ENCODE results near the gene RGS9BP. TPM values are rescaled to one million over a fixed set of nuclear protein-coding genes. Genes with fewer than 3 reads are reported as not detected.

Gene RGS9BP
- total RNA-seq, 1 experiment from 2014 or later: 0.13 TPM

DNA sequence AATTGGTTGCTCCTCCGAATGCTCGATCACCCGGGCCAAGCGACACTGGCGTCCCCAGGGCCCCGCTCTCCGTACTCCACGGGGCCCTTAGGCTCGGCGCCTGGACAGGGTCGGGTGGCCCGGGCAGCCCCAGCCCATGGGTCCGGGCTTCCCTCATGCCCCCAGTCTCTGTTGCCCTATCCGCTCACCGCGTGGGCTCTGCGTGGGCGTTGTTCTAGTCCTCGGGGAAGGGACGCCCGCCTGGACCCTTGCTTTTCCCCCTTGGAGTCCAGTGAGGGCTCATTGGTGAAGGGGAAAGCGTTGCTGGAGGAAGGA, 45.2 kb downstream of the RGS9BP start:
- Histone ChIP-seq H3K27me3 (ENCODE audit: insufficient read depth, low read length) (no peaks in the 10 kb centered on the region), H2AK5ac (ENCODE audit: insufficient read length, low read length) (no peak overlapping the region), H3K79me2 (ENCODE audit: insufficient read depth, low read length) (no peaks in the 10 kb centered on the region), H3K18ac (ENCODE audit: insufficient read length, low read depth, low read length) (no peak overlapping the region), H2BK5ac (ENCODE audit: insufficient read length, low read length) (no peak overlapping the region), H4K8ac (replicated peaks; ENCODE audit: insufficient read length, low read depth, low read length) (no peak overlapping the region), H3K23ac (ENCODE audit: insufficient read length, low read depth, low read length) (no peak overlapping the region), H4K5ac (ENCODE audit: insufficient read length, low read depth, low read length) (no peak overlapping the region), H3K9me3 (ENCODE audit: control insufficient read depth, low read depth, low read length) (no peaks in the 10 kb centered on the region), H3K14ac (ENCODE audit: insufficient read depth, low read length) (no peak overlapping the region), H3K23me2 (ENCODE audit: insufficient read length, low read depth, low read length, poor library complexity, severe bottlenecking) (no peaks in the 10 kb centered on the region), H3K4ac (ENCODE audit: low read depth, low read length) (no peak overlapping the region), H4K91ac (ENCODE audit: insufficient read length, low read depth, low read length) (no peak overlapping the region), H2AFZ (ENCODE audit: low read length) (no peak overlapping the region), H4K20me1 (ENCODE audit: control insufficient read depth, insufficient read depth, insufficient read length) (no peaks in the 10 kb centered on the region), H3T11ph (ENCODE audit: low read length) (no peak overlapping the region), H3K9ac (ENCODE audit: extremely low read depth, insufficient read length, low read length) (no peak overlapping the region), H3K27ac (ENCODE audit: insufficient read length, low read depth, low read length) (no peak overlapping the region), H2BK120ac (ENCODE audit: low read depth, low read length, poor library complexity, severe bottlenecking) (no peak overlapping the region), H3K56ac (ENCODE audit: insufficient read length, low read depth, low read length) (no peak overlapping the region), H3K4me2 (ENCODE audit: insufficient read depth, insufficient read length, low read length) (no peak overlapping the region), H2BK15ac (ENCODE audit: low read depth, low read length) (no peak overlapping the region), H2BK12ac (ENCODE audit: insufficient read length, low read depth, low read length) (no peak overlapping the region), H2BK20ac (ENCODE audit: low read depth, low read length, poor library complexity, severe bottlenecking) (no peak overlapping the region), H3K79me1 (ENCODE audit: insufficient read depth, low read depth, low read length, poor library complexity, severe bottlenecking) (no peaks in the 10 kb centered on the region), H3K4me1 (ENCODE audit: insufficient read depth, low read length) (no peaks in the 10 kb centered on the region)
- Mint-ChIP-seq H3K9me3 (peaks cover 0 to 5% of the 10 kb centered on the region in 2 experiments; a peak in 2 of 5 replicates), H3K4me1 (peaks cover 5 to 11% of the 10 kb centered on the region in 2 experiments), H3K4me3 (no peak overlapping the region), H3K27me3 (ENCODE audit: low read depth) (peaks cover 2% of the 10 kb centered on the region; the same call in 1 of the 2 replicates), H3K27ac (no peak overlapping the region), H3K36me3 (ENCODE audit: insufficient read depth in 1 of 3, low read depth in 3 of 3) (peaks cover 0 to 2% (median 0%) of the 10 kb centered on the region in 3 experiments; a peak in 3 of 7 replicates)
- DNase-seq: no peak
- no CpG with 5 or more reads among the region's 22 CpGs for WGBS (ENCODE audit: extremely low coverage, insufficient read length, low lambda C conversion rate)
- TF ChIP-seq, protein P1, sequence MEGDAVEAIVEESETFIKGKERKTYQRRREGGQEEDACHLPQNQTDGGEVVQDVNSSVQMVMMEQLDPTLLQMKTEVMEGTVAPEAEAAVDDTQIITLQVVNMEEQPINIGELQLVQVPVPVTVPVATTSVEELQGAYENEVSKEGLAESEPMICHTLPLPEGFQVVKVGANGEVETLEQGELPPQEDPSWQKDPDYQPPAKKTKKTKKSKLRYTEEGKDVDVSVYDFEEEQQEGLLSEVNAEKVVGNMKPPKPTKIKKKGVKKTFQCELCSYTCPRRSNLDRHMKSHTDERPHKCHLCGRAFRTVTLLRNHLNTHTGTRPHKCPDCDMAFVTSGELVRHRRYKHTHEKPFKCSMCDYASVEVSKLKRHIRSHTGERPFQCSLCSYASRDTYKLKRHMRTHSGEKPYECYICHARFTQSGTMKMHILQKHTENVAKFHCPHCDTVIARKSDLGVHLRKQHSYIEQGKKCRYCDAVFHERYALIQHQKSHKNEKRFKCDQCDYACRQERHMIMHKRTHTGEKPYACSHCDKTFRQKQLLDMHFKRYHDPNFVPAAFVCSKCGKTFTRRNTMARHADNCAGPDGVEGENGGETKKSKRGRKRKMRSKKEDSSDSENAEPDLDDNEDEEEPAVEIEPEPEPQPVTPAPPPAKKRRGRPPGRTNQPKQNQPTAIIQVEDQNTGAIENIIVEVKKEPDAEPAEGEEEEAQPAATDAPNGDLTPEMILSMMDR (conservative IDR thresholded peaks at IDR 0.05): no peak

Other genes starting within 250 kb of the RGS9BP start
- 111 and 118 TPM in 2 replicates for gene PDCD5, start 94.7 kb upstream of the RGS9BP start, total RNA-seq (2021)
- 40.7 and 41.6 TPM in 2 replicates for gene ANKRD27, start 668 bp upstream of the RGS9BP start, total RNA-seq (2021)
- gene NUDT19, start 16.0 kb downstream of the RGS9BP start, total RNA-seq (2021): 6.1 TPM in 2 replicates
- gene TDRD12, start 43.9 kb downstream of the RGS9BP start, total RNA-seq (2021): 1.2 and 1.3 TPM in 2 replicates
- not detected in 2 replicates for gene SLC7A9, start 193.9 kb downstream of the RGS9BP start, total RNA-seq (2021)

Data from H9 (cell line).